HepG2 (cell line): ENCODE results near the gene JPH4. TPM values are rescaled to one million over a fixed set of nuclear protein-coding genes. Genes with fewer than 3 reads are reported as not detected.

Experiments
- ARHGAP35 ChIP-seq: sonication (generic); formaldehyde crosslinking; IDR thresholded peaks from 2 replicates; pipeline ENCODE4 v1.9.0; 2022; ENCODE audit warnings: mild to moderate bottlenecking, inconsistent platforms, moderate library complexity, missing genetic modification reagents, borderline replicate concordance
- BORCS8-MEF2B ChIP-seq: sonication (generic); formaldehyde crosslinking; IDR thresholded peaks from 2 replicates; pipeline ENCODE4 v1.8.0; 2022; ENCODE audit warnings: mild to moderate bottlenecking, missing genetic modification reagents
- FOXK1 ChIP-seq: sonication (generic); formaldehyde crosslinking; IDR thresholded peaks from 2 replicates; pipeline ENCODE4 v1.4.0; 2020; ENCODE audit warnings: low read depth, missing genetic modification reagents, borderline replicate concordance
- GABPB1 ChIP-seq: IDR thresholded peaks from 2 replicates; pipeline ENCODE4 v1.6.1; 2016; ENCODE audit warnings: mild to moderate bottlenecking, missing genetic modification reagents, moderate library complexity, missing compliant biosample characterization
- GTF3A ChIP-seq: sonication (generic); formaldehyde crosslinking; conservative IDR thresholded peaks from 2 replicates; pipeline ENCODE4 v1.4.0; 2020; ENCODE audit warnings: mild to moderate bottlenecking, missing genetic modification reagents
- NFE2 ChIP-seq: sonication (generic); formaldehyde crosslinking; IDR thresholded peaks from 2 replicates; pipeline ENCODE4 v1.4.0; 2020; ENCODE audit warnings: missing genetic modification reagents
- SRF ChIP-seq: IDR thresholded peaks from 2 replicates; pipeline ENCODE4 v1.6.1; 2011; ENCODE audit warnings: mild to moderate bottlenecking, low read depth, low read length, moderate library complexity
- TOPORS ChIP-seq: sonication (generic); formaldehyde crosslinking; IDR thresholded peaks from 2 replicates; pipeline ENCODE4 v1.8.0; 2023; ENCODE audit warnings: mild to moderate bottlenecking, missing genetic modification reagents
- U2AF2 ChIP-seq: fragments of 200-400 bp; formaldehyde crosslinking; IDR thresholded peaks from 2 replicates; pipeline ENCODE4 v1.6.1; 2017; ENCODE audit warnings: low read depth, mild to moderate bottlenecking, low read length
- ZNF234 ChIP-seq: sonication (generic); formaldehyde crosslinking; conservative IDR thresholded peaks from 2 replicates; pipeline ENCODE4 v1.5.1; 2020; ENCODE audit warnings: mild to moderate bottlenecking, missing genetic modification reagents
- ZNF263 ChIP-seq: sonication (generic); formaldehyde crosslinking; IDR thresholded peaks from 2 replicates; pipeline ENCODE4 v1.4.0; 2020; ENCODE audit warnings: missing genetic modification reagents
- ZNF441 ChIP-seq: sonication (generic); formaldehyde crosslinking; IDR thresholded peaks from 2 replicates; pipeline ENCODE4 v1.7.0; 2021; ENCODE audit warnings: missing genetic modification reagents, borderline replicate concordance
- ZSCAN21 ChIP-seq: sonication (generic); formaldehyde crosslinking; IDR thresholded peaks from 2 replicates; pipeline ENCODE4 v1.8.0; 2022; ENCODE audit warnings: mild to moderate bottlenecking, missing genetic modification reagents, moderate library complexity, borderline replicate concordance
- polyA plus RNA-seq, 8 experiments: library from polyadenylated mRNA; depleted of rRNA in 3 of 8; stranded (reverse) in 7 of 8; unstranded in 1 of 8; fragments of >200 nt; fragmentation: Illumina TruSeq in 4 of 8; extraction: Trizol in 4 of 8; gene quantifications; 2 replicates each; pipeline versions ENCODE4 v1.2.1 to v1.2.3, GENCODE V29; 2011 to 2016; ENCODE audit warnings: low read depth in 4 of 8, missing spikeins in 1 of 8, mixed read lengths in 1 of 8; ENCODE audit not compliant: insufficient read depth in 1 of 8
- total RNA-seq, 5 experiments: library from RNA; depleted of rRNA; stranded (reverse); fragments of >200 nt; fragmentation: Illumina TruSeq; extraction: Trizol; gene quantifications; 2 replicates each; pipeline ENCODE4 v1.2.3, GENCODE V29; 2016; ENCODE audit warnings: low read depth in 1 of 5
- TF ChIP-seq, protein P1 (sequence below): IDR thresholded peaks from 2 replicates; pipeline ENCODE4 v1.6.1; 2018; ENCODE audit warnings: missing genetic modification reagents
- TF ChIP-seq, protein P2 (sequence below): sonication (generic); formaldehyde crosslinking; IDR thresholded peaks from 2 replicates; pipeline ENCODE4 v1.8.0; 2022; ENCODE audit warnings: mild to moderate bottlenecking, missing genetic modification reagents, moderate library complexity
- TF ChIP-seq, protein P3 (sequence below): sonication (generic); formaldehyde crosslinking; IDR thresholded peaks from 2 replicates; pipeline ENCODE4 v1.5.1; 2020; ENCODE audit warnings: missing genetic modification reagents, mild to moderate bottlenecking, borderline replicate concordance
- TF ChIP-seq, protein P4 (sequence below): sonication (generic); formaldehyde crosslinking; IDR thresholded peaks from 2 replicates; pipeline ENCODE4 v1.4.0; 2020; ENCODE audit warnings: mild to moderate bottlenecking, missing genetic modification reagents
- TF ChIP-seq, protein P5 (sequence below): sonication (generic); formaldehyde crosslinking; IDR thresholded peaks from 2 replicates; pipeline ENCODE4 v1.9.0; 2021; ENCODE audit warnings: missing genetic modification reagents, borderline replicate concordance

The JPH4 gene
- total and polyA plus RNA-seq, 2 of the 13 experiments (the other 11 are each of a cell fraction or from before 2014, with no cell fraction given): 0.08 to 0.22 TPM

DNA sequence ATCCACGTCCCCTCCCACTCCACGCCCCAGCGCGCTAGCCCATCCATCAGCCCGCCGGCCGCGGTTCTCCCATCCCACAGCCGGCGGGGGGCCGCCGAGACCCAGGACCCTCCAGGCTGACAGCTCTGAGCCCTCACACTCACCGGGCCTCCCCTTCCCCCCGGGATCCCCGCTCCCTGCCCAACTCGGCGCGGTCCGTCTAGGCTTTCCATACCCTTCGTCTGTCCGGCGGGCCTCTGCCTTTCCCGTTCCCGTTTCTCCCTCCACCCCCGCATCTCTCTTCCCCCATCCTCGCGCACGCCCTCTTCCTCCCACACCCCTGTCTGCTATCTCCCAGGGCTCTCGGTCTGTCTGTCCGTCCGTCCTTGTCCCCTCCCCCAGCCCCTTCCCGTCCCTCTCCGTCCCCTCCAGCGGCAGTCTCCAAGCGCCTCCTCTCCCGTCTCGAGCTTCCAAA lies 27.8 kb downstream of the JPH4 start (continued):
- TF ChIP-seq, protein P1, sequence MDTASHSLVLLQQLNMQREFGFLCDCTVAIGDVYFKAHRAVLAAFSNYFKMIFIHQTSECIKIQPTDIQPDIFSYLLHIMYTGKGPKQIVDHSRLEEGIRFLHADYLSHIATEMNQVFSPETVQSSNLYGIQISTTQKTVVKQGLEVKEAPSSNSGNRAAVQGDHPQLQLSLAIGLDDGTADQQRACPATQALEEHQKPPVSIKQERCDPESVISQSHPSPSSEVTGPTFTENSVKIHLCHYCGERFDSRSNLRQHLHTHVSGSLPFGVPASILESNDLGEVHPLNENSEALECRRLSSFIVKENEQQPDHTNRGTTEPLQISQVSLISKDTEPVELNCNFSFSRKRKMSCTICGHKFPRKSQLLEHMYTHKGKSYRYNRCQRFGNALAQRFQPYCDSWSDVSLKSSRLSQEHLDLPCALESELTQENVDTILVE: no peak
- TF ChIP-seq ARHGAP35 (CRISPR knock-in tag) (no peak), U2AF2 (no peak), SRF (no peak), ZNF441 (CRISPR knock-in tag) (no peak), BORCS8-MEF2B (CRISPR knock-in tag) (no peak), TOPORS (no peak), GTF3A (CRISPR knock-in tag) (0 out of 2 replicates have a peak, but pooled peaks have one; percentile 2), GABPB1 (CRISPR knock-in tag) (peak; percentile 40; the same call in 1 of the 2 replicates), ZNF234 (peak; percentile 64; the same call in 1 of the 2 replicates), ZSCAN21 (CRISPR knock-in tag) (0 out of 2 replicates have a peak, but pooled peaks have one; percentile 53), ZNF263 (CRISPR knock-in tag) (no peak), NFE2 (CRISPR knock-in tag) (no peak), FOXK1 (CRISPR knock-in tag) (no peak)
- TF ChIP-seq, protein P2, sequence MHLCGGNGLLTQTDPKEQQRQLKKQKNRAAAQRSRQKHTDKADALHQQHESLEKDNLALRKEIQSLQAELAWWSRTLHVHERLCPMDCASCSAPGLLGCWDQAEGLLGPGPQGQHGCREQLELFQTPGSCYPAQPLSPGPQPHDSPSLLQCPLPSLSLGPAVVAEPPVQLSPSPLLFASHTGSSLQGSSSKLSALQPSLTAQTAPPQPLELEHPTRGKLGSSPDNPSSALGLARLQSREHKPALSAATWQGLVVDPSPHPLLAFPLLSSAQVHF (CRISPR knock-in tag): peak; percentile 79; the same call in 1 of the 2 replicates
- TF ChIP-seq, protein P3, sequence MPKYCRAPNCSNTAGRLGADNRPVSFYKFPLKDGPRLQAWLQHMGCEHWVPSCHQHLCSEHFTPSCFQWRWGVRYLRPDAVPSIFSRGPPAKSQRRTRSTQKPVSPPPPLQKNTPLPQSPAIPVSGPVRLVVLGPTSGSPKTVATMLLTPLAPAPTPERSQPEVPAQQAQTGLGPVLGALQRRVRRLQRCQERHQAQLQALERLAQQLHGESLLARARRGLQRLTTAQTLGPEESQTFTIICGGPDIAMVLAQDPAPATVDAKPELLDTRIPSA (CRISPR knock-in tag): 0 out of 2 replicates have a peak, but pooled peaks have one; percentile 88
- TF ChIP-seq, protein P4, sequence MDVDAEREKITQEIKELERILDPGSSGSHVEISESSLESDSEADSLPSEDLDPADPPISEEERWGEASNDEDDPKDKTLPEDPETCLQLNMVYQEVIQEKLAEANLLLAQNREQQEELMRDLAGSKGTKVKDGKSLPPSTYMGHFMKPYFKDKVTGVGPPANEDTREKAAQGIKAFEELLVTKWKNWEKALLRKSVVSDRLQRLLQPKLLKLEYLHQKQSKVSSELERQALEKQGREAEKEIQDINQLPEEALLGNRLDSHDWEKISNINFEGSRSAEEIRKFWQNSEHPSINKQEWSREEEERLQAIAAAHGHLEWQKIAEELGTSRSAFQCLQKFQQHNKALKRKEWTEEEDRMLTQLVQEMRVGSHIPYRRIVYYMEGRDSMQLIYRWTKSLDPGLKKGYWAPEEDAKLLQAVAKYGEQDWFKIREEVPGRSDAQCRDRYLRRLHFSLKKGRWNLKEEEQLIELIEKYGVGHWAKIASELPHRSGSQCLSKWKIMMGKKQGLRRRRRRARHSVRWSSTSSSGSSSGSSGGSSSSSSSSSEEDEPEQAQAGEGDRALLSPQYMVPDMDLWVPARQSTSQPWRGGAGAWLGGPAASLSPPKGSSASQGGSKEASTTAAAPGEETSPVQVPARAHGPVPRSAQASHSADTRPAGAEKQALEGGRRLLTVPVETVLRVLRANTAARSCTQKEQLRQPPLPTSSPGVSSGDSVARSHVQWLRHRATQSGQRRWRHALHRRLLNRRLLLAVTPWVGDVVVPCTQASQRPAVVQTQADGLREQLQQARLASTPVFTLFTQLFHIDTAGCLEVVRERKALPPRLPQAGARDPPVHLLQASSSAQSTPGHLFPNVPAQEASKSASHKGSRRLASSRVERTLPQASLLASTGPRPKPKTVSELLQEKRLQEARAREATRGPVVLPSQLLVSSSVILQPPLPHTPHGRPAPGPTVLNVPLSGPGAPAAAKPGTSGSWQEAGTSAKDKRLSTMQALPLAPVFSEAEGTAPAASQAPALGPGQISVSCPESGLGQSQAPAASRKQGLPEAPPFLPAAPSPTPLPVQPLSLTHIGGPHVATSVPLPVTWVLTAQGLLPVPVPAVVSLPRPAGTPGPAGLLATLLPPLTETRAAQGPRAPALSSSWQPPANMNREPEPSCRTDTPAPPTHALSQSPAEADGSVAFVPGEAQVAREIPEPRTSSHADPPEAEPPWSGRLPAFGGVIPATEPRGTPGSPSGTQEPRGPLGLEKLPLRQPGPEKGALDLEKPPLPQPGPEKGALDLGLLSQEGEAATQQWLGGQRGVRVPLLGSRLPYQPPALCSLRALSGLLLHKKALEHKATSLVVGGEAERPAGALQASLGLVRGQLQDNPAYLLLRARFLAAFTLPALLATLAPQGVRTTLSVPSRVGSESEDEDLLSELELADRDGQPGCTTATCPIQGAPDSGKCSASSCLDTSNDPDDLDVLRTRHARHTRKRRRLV (CRISPR knock-in tag): 0 out of 2 replicates have a peak, but pooled peaks have one; percentile 10
- TF ChIP-seq, protein P5, sequence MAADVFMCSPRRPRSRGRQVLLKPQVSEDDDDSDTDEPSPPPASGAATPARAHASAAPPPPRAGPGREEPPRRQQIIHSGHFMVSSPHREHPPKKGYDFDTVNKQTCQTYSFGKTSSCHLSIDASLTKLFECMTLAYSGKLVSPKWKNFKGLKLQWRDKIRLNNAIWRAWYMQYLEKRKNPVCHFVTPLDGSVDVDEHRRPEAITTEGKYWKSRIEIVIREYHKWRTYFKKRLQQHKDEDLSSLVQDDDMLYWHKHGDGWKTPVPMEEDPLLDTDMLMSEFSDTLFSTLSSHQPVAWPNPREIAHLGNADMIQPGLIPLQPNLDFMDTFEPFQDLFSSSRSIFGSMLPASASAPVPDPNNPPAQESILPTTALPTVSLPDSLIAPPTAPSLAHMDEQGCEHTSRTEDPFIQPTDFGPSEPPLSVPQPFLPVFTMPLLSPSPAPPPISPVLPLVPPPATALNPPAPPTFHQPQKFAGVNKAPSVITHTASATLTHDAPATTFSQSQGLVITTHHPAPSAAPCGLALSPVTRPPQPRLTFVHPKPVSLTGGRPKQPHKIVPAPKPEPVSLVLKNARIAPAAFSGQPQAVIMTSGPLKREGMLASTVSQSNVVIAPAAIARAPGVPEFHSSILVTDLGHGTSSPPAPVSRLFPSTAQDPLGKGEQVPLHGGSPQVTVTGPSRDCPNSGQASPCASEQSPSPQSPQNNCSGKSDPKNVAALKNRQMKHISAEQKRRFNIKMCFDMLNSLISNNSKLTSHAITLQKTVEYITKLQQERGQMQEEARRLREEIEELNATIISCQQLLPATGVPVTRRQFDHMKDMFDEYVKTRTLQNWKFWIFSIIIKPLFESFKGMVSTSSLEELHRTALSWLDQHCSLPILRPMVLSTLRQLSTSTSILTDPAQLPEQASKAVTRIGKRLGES: no peak
